MM.1S (cell line): ENCODE measurements around the gene PKD1.

Source experiments
- CTCF ChIP-seq: fragments of 300-600 bp; sonication (generic); IDR thresholded peaks from 2 replicates; pipeline ENCODE4 v1.5.1; 2016; ENCODE audit warnings: antibody characterized with exemption, low read length, mixed read lengths
- EZH2 ChIP-seq: fragments of 300-600 bp; sonication (generic); optimal IDR thresholded peaks from 2 replicates; pipeline ENCODE3; 2017; ENCODE audit warnings: low read depth, mild to moderate bottlenecking, antibody characterized with exemption, low read length, mixed read lengths
- EZH2phosphoT487 ChIP-seq: fragments of 300-600 bp; sonication (generic); IDR thresholded peaks from 2 replicates; pipeline ENCODE4 v1.6.1; 2018; ENCODE audit warnings: antibody characterized with exemption, low read length

DNA sequence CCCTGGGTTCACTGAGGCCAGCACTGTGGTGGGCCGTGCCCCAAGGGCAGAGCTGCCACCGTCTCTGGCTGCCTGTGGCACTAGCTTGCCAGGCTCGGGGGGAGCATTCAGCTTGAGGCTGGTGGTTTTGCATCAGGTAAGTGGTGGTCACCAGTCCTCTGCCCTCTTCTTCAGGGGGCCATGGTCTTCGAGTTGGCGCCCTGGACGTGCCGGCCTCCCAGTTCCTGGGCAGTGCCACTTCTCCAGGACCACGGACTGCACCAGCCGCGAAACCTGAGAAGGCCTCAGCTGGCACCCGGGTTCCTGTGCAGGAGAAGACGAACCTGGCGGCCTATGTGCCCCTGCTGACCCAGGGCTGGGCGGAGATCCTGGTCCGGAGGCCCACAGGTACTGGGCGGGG is 55.7 kb downstream of the PKD1 start:
- TF ChIP-seq CTCF (no peak), EZH2phosphoT487 (no peak), EZH2 (no peak)
